ENCODE data around the gene ITPR1. TPM values are rescaled to one million over a fixed set of nuclear protein-coding genes. Genes with fewer than 3 reads are reported as not detected.

Gene ITPR1
- total RNA-seq, 2 donors from 2014 or later, result 254 to 283 TPM

- no peak for ATAC-seq (ENCODE audit: insufficient number of reproducible peaks, low FRiP score, low read depth)
- no peak overlapping the region for H3K27ac ChIP-seq
- DNase-seq (ENCODE audit: low spot score), result no peak
- H3K4me3 ChIP-seq, result no peak overlapping the region
- H3K4me1 ChIP-seq (ENCODE audit: control insufficient read depth in 1 of 2, low read depth in 2 of 2), result peaks cover 4 to 37% of the 10 kb centered on the region in 2 donors
- TF ChIP-seq CTCF (IDR thresholded peaks at IDR 0.05), result no peak
- no peaks in the 10 kb centered on the region for H3K9me3 ChIP-seq
- H3K36me3 ChIP-seq, result no peaks in the 10 kb centered on the region
- no peaks in the 10 kb centered on the region for H3K27me3 ChIP-seq (replicated peaks; ENCODE audit: insufficient read depth)
These were observed 111.5 kb downstream of the ITPR1 start for GRCh38 chr3:4604693-4605092.

DNA sequence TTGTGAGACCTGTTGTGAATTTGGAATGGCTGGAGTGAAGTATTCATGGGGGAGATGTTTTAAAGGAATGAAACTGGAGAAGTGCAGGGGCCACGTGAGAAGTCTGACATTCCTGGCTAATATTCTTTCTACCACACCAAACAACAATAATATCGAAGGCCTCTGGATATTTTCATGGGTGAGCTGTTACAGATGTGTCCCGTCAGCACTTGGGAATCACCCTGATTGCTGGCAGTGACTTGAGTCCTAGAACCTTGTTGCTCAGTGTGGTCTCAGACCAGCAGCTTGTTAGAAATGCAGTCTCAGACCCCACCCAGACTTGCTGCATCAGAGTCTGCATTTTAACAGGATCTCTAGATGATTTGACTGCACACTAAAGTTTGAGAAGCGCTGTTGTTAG lies 113.8 kb downstream of the ITPR1 start:
- Histone ChIP-seq H3K4me1 (ENCODE audit: control insufficient read depth in 1 of 2, low read depth in 2 of 2) (peaks cover under 1 to 21% of the 10 kb centered on the region in 2 donors), H3K27me3 (replicated peaks; ENCODE audit: insufficient read depth) (no peaks in the 10 kb centered on the region), H3K9me3 (no peaks in the 10 kb centered on the region), H3K4me3 (no peak overlapping the region), H3K27ac (no peak overlapping the region), H3K36me3 (no peaks in the 10 kb centered on the region)
- TF ChIP-seq CTCF (IDR thresholded peaks at IDR 0.05), result no peak
- ATAC-seq (ENCODE audit: insufficient number of reproducible peaks, low FRiP score, low read depth) (no peak), DNase-seq (ENCODE audit: low spot score) (no peak)

- H3K9me3 ChIP-seq, result no peaks in the 10 kb centered on the region
- H3K4me3 ChIP-seq, result no peak overlapping the region
- no peaks in the 10 kb centered on the region for H3K36me3 ChIP-seq
- H3K4me1 ChIP-seq (ENCODE audit: control insufficient read depth in 1 of 2, low read depth in 2 of 2), result peaks cover 0 to 2% of the 10 kb centered on the region in 2 donors
- no peaks in the 10 kb centered on the region for H3K27me3 ChIP-seq (replicated peaks; ENCODE audit: insufficient read depth)
- H3K27ac ChIP-seq, result no peak overlapping the region
- no peak for ATAC-seq (ENCODE audit: insufficient number of reproducible peaks, low FRiP score, low read depth)
- TF ChIP-seq CTCF (IDR thresholded peaks at IDR 0.05), result no peak
- no peak for DNase-seq (ENCODE audit: low spot score)
These were observed 120.2 kb downstream of the ITPR1 start for GRCh38 chr3:4613366-4613765.

- H3K9me3 ChIP-seq, result no peaks in the 10 kb centered on the region
- no peaks in the 10 kb centered on the region for H3K27me3 ChIP-seq (replicated peaks; ENCODE audit: insufficient read depth)
- peaks cover 0 to 8% of the 10 kb centered on the region in 2 donors for H3K4me1 ChIP-seq (ENCODE audit: control insufficient read depth in 1 of 2, low read depth in 2 of 2)
- H3K27ac ChIP-seq, result no peak overlapping the region
- no peaks in the 10 kb centered on the region for H3K36me3 ChIP-seq
- TF ChIP-seq CTCF (IDR thresholded peaks at IDR 0.05), result no peak
- ATAC-seq (ENCODE audit: insufficient number of reproducible peaks, low FRiP score, low read depth) (no peak), DNase-seq (ENCODE audit: low spot score) (no peak)
- no peak overlapping the region for H3K4me3 ChIP-seq
These were observed 120.9 kb downstream of the ITPR1 start for GRCh38 chr3:4614070-4614469.

DNA sequence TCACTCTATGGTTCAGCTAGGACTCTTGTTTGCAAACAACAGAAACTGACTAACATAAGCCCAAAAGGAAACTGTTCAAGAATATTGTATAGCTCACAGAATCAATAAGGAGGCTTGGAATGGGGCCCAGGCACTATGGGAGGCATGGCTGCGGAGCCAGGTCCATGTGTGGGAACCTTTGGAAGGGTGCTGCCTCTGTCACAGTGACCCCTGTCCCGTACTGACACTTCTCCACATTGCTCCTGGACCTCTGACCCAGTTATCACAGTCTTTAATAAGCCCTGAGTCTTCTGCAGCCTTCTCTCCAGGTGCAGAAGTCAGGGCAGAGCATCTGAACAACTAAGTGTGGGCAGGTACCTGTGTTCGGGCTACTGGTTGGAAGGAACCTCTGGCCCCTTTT lies 121.8 kb downstream of the ITPR1 start:
- Histone ChIP-seq H3K9me3 (no peaks in the 10 kb centered on the region), H3K4me3 (no peak overlapping the region), H3K27ac (no peak overlapping the region), H3K4me1 (ENCODE audit: control insufficient read depth in 1 of 2, low read depth in 2 of 2) (peaks cover 0 to 10% of the 10 kb centered on the region in 2 donors), H3K36me3 (no peaks in the 10 kb centered on the region), H3K27me3 (replicated peaks; ENCODE audit: insufficient read depth) (no peaks in the 10 kb centered on the region)
- no peak for TF ChIP-seq CTCF (IDR thresholded peaks at IDR 0.05)
- no peak for DNase-seq (ENCODE audit: low spot score)
- no peak for ATAC-seq (ENCODE audit: insufficient number of reproducible peaks, low FRiP score, low read depth)

All from thoracic aorta (tissue), 2 donors.